HPDE6-E6E7 (cell line): Measurements from ENCODE around the gene SRPRB.

Experiments used
- DNase-seq: peaks from one replicate; pipeline ENCODE4 v3.0.0; 2011; ENCODE audit warnings: missing footprints; ENCODE audit errors: extremely low spot score

SRPRB gene

DNA sequence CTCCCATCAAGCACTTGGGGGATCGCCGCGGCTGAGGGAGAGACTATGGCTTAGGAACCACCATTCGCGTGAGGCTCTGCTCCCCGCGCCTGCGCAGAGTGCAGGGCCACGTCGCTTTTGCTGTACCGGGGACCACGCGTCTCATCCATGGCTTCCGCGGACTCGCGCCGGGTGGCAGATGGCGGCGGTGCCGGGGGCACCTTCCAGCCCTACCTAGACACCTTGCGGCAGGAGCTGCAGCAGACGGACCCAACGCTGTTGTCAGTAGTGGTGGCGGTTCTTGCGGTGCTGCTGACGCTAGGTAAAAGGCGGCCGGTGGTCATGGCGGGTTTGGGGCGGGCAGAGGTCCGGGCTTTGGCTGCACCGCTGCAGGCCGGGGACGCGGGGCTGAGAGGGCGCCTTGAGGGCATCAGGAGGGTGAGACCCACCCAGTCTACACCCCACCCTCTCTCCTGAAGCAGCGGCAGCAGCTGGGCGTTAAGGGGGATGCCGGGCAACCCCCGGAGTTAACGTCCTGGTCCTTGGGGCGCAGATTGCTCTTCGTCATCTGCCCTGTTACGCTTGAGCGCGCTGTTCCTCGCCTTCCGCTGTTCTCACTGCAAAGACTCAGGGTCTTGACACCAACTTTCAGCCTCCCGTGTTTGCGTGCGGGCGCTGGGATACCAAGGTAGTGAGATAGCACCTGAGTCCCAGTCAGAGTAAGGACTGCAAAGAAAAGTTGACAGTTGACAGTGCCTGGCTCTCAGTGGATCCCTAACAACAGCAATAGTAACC is at the start of gene SRPRB:
Gene SRPRB (plus strand): TSS at position 114 of the 774 bp plus-strand sequence. CDS start 34 bp downstream, at position 148.
- DNase-seq, result peak; percentile 97

GRCh38 chr3:133756716-133757694 is 48.6 kb upstream of the SRPRB start:
- DNase-seq, result no peak

- no peak for DNase-seq
Measured at GRCh38 chr3:133757701-133758567, 47.7 kb upstream of the SRPRB start.

- DNase-seq, result no peak
Measured at GRCh38 chr3:133758568-133758928, 47.1 kb upstream of the SRPRB start.

DNA sequence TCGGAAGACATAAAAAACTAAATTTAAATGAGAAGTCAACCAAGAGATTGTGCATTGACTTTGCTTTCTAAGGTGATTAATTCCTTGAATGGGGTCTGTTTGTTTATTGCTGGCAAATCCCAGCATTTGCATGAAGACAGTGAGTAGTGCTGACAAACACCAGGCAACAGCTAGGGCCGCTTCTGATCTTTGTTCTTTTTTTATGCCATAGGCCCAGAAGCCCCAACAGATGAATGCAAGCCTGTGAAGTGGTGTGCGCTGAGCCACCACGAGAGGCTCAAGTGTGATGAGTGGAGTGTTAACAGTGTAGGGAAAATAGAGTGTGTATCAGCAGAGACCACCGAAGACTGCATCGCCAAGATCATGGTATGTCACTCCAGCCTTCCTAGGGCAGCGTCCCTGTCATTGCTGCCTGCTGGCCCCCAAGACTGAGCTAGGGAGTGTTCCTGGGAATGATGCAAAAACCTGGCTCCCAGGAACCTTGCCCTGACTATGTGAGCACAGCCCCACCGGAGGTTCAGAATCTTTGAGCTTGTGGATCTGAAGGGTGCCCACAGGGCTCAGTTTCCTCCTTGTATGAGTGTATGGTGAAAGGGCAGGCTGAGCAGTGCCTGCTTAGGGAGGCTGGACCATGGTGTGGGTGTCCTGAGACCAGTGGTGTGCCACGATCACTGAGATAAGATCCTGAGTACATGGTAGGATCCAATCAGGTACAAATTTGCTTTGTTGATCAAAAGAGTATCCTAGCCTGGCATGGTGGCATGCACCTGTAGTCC is 46.5 kb upstream of the SRPRB start:
- no peak for DNase-seq

- DNase-seq, result no peak
Measured at GRCh38 chr3:133759740-133760305, 45.8 kb upstream of the SRPRB start.

DNA sequence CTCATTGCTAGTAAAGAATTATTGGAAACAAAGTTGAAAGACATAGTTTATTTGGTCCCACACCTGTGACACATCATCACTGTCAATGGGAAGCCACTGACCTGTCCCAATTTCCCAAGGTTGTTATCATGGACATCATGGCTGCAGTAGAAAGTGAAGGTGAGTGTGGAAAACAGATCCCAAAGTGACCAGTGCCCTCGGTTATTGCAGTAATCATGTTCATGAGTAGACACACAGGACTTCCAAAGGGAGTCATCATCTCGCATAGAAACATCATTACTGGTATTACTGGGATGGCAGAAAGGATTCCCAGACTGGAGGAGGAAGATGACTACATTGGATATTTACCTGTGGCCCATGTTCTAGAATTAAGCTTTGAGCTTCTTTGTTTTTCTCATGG is 44.7 kb upstream of the SRPRB start:
- DNase-seq, result no peak

- no peak for DNase-seq
Measured at GRCh38 chr3:133761605-133762484, 43.8 kb upstream of the SRPRB start.

DNA sequence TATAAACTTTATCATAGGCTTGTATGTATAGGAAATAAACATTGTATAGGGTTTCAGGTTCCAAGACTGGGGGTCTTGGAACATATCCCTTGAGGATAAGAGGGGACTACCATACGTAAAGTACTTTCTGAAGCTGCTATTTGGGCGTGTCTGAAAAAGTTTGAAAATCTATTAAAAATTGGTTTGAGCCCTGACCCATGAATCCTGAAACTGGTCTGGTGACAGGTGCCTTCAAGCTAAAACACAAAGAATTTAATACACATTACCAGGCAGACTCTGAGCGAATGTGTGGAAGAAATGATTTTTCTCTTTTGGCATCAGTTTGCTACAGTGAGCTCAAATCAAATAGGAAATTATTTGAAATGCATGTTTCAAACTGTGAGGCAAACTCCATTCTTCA is 43.1 kb upstream of the SRPRB start:
- DNase-seq, result no peak

DNA sequence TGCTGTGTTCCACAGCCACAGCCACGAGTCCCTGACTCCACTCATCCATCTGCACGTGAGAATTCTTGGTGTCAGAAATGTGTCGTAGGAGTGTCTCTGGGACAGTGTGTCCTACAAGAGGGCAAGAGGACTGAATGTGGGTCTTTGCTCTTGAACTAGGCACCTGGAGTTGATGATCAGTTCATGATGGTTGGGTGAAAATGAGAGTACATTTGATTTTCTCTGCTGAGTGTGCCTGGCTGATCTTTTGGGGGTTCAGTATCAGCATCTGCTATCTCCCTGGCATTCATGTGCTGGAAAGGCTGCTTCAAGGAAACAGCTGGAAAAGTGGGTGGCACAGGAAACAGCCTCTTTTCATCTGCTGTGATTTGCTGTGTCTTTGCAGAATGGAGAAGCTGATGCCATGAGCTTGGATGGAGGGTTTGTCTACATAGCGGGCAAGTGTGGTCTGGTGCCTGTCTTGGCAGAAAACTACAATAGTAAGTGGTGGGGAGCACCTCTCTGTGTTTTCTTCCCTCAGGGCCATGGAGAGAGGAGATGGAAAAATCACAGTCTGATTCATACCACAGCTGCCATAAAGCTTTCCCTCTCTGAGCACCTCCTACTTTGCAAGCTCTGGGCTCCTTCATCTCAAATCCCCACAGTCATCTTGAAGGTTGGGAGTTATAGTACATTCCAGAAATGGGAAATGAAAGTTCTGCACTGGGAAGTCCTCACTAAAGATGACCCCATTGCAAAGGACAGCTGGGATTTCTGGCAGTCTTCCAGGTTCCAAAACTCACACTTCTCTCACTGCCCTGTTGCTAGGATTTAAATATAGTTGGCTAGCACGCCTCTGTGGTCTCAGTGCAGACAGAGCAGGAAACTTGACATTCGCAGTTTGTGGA is 41.6 kb upstream of the SRPRB start:
- DNase-seq, result no peak

DNA sequence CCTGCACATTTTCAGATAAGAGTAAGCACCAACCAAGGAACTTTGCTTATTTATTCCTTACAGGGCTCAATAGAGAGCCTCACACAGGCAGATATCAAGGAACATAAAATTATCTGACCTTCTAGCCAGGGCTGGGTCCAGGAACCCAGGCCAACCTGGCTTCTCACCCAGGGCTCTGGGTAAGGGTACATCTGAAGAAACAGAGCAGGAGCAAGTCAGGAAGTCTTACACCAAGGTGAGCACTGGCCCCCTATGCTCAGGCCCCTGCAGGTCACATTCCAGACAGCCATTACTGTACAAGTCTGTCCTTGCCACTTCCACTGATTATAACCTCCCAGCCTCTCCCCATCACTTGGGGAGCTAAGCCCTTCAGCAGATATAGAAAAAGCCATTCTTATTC is 40.4 kb upstream of the SRPRB start:
- no peak for DNase-seq

GRCh38 chr3:133767607-133768006 is 38.0 kb upstream of the SRPRB start:
- no peak for DNase-seq

DNA sequence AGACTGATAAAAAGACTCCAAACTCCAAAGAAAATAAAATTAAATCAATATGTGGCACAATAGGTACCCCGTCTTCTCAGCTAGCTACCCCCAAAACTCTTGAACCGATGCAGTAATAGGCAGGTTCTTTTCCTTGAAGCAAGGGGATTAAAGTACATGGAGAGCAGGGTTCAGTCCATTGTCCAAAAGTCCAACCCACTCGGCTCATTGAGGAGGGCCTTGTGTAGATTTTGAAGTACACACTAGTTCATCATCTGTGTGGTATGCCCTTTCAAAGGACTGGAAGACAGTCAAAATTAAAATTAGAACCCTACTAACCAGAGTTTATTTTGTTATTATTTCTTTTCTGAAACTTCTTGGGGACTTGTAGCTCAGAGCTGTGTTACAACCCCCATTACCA is 36.1 kb upstream of the SRPRB start:
- DNase-seq, result no peak

- no peak for DNase-seq
Measured at GRCh38 chr3:133773732-133774131, 31.9 kb upstream of the SRPRB start.

GRCh38 chr3:133775309-133775708 is 30.3 kb upstream of the SRPRB start:
- no peak for DNase-seq

- DNase-seq, result no peak
Measured at GRCh38 chr3:133775835-133776234, 29.8 kb upstream of the SRPRB start.

GRCh38 chr3:133776794-133777438 is 28.7 kb upstream of the SRPRB start:
- no peak for DNase-seq
